Measurements from ENCODE around the gene CALY.

The CALY gene

DNA sequence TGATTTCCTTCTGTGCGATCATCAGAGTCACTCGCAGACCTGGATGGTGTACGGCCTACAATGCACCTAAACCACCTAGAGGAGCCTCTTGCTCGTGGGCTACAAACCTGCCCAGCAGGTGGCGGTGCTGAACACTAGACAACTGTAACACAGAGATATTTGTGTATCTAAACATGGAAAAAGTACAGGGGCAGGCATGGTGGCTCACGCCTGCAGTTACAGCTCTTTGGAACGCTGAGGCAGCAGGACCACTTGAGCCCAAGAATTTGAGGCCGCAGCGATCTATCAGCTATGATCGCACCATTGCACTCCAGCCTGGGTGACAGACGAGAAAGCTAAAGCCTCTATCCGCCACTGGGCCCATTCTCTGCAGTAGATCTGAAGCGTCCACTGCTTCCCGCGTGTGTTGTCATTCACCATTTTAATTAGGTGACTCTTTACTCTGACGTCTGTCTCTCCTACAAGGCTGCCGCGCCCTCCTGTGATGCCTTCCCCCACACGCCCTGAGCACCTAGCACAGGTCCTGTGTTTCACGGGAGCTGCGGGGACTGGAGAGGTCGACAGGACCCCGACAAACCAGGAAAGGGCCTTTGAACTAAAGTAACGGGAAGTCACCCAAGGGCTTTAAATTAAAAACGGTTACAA, 28.8 kb downstream of the CALY start:
- Histone ChIP-seq H3K79me2 (ENCODE audit: insufficient read depth, low read length) (peaks cover 54% of the 10 kb centered on the region), H3K4me3 (ENCODE audit: low read length, poor library complexity, severe bottlenecking) (peak overlapping the region; percentile 96), H3K36me3 (ENCODE audit: insufficient read depth, low read length) (no peaks in the 10 kb centered on the region), H3F3A (ENCODE audit: low read depth) (no peaks in the 10 kb centered on the region; the same call in 1 of the 2 replicates), H3K4me2 (ENCODE audit: low read depth, low read length, poor library complexity, severe bottlenecking) (peak overlapping the region; percentile 91), H3K9me3 (ENCODE audit: insufficient read depth, low read depth, low read length) (no peaks in the 10 kb centered on the region), H4K20me1 (ENCODE audit: insufficient read depth, low read length, poor library complexity, severe bottlenecking) (peaks cover 11% of the 10 kb centered on the region), H3K4me1 (ENCODE audit: insufficient read depth, low read length, poor library complexity, severe bottlenecking) (peaks cover 17% of the 10 kb centered on the region), H3K9me2 (replicated peaks; ENCODE audit: low read depth, low read length) (no peaks in the 10 kb centered on the region), H3K9ac (ENCODE audit: low read depth, low read length, poor library complexity, severe bottlenecking) (peak overlapping the region; percentile 82), H2AFZ (ENCODE audit: low read length) (peak overlapping the region; percentile 78), H3K27me3 (ENCODE audit: insufficient read depth, low read length, poor library complexity, severe bottlenecking) (no peaks in the 10 kb centered on the region)
- TF ChIP-seq, protein P1, sequence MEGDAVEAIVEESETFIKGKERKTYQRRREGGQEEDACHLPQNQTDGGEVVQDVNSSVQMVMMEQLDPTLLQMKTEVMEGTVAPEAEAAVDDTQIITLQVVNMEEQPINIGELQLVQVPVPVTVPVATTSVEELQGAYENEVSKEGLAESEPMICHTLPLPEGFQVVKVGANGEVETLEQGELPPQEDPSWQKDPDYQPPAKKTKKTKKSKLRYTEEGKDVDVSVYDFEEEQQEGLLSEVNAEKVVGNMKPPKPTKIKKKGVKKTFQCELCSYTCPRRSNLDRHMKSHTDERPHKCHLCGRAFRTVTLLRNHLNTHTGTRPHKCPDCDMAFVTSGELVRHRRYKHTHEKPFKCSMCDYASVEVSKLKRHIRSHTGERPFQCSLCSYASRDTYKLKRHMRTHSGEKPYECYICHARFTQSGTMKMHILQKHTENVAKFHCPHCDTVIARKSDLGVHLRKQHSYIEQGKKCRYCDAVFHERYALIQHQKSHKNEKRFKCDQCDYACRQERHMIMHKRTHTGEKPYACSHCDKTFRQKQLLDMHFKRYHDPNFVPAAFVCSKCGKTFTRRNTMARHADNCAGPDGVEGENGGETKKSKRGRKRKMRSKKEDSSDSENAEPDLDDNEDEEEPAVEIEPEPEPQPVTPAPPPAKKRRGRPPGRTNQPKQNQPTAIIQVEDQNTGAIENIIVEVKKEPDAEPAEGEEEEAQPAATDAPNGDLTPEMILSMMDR (conservative IDR thresholded peaks at IDR 0.05; ENCODE audit: low read length), result peak; percentile 80
- TF ChIP-seq EZH2phosphoT487 (IDR thresholded peaks at IDR 0.05; ENCODE audit: borderline replicate concordance), result no peak

DNA sequence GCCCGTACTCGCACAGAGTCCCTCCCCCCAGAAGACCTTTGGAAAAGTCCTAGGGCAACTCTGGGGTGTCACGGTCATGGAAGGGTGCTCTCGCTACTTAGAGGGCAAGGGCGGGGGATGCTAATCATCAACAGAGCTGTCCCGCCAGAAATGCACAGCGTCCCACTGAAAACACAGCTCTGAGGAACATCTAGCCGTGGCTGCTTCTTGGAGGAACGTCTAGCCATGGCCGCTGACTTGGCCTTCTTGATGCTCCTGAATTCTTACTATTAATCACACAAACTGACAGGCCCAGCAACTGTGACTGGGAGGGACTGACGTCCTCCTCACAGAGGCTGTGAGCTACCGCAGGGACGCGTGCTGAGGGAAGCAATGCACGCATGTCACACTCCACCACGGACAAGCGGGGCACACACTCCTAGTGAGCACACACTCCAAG, 29.7 kb downstream of the CALY start:
- TF ChIP-seq, protein P1 (conservative IDR thresholded peaks at IDR 0.05; ENCODE audit: low read length), result no peak
- no peak for TF ChIP-seq EZH2phosphoT487 (IDR thresholded peaks at IDR 0.05; ENCODE audit: borderline replicate concordance)
- Histone ChIP-seq H3K79me2 (ENCODE audit: insufficient read depth, low read length) (peaks cover 60% of the 10 kb centered on the region), H3K4me1 (ENCODE audit: insufficient read depth, low read length, poor library complexity, severe bottlenecking) (peaks cover 17% of the 10 kb centered on the region), H3K9me3 (ENCODE audit: insufficient read depth, low read depth, low read length) (no peaks in the 10 kb centered on the region), H3K9ac (ENCODE audit: low read depth, low read length, poor library complexity, severe bottlenecking) (peak overlapping the region; percentile 82), H4K20me1 (ENCODE audit: insufficient read depth, low read length, poor library complexity, severe bottlenecking) (peaks cover 11% of the 10 kb centered on the region), H3K4me3 (ENCODE audit: low read length, poor library complexity, severe bottlenecking) (peak overlapping the region; percentile 96), H3K36me3 (ENCODE audit: insufficient read depth, low read length) (no peaks in the 10 kb centered on the region; the same call in 1 of the 2 replicates), H3F3A (ENCODE audit: low read depth) (no peaks in the 10 kb centered on the region; the same call in 1 of the 2 replicates), H3K27me3 (ENCODE audit: insufficient read depth, low read length, poor library complexity, severe bottlenecking) (no peaks in the 10 kb centered on the region), H3K9me2 (replicated peaks; ENCODE audit: low read depth, low read length) (no peaks in the 10 kb centered on the region), H2AFZ (ENCODE audit: low read length) (no peak overlapping the region), H3K4me2 (ENCODE audit: low read depth, low read length, poor library complexity, severe bottlenecking) (peak overlapping the region; percentile 91)

DNA sequence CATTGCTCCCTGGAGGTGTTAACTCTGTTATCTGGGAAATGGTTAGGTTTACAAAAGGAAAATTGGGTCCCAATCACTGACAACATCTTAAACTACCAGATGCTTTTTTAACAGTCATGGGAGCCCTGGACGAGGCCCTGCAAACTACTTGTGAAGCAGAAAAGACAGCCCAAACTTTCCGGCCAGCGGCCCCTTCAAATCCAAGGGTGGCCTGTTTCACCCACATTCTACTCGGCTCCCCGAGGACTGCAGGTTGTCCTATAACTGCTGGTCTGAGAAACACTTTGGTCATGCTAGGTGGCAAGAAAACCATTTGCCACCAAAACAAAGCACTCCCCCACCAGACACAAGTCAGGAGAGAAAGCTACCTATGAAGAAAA, 30.6 kb downstream of the CALY start:
- Histone ChIP-seq H3K4me3 (ENCODE audit: low read length, poor library complexity, severe bottlenecking) (no peak overlapping the region), H2AFZ (ENCODE audit: low read length) (no peak overlapping the region), H3K9ac (ENCODE audit: low read depth, low read length, poor library complexity, severe bottlenecking) (no peak overlapping the region), H3K4me2 (ENCODE audit: low read depth, low read length, poor library complexity, severe bottlenecking) (peak overlapping the region; percentile 38), H4K20me1 (ENCODE audit: insufficient read depth, low read length, poor library complexity, severe bottlenecking) (peaks cover 11% of the 10 kb centered on the region), H3K9me2 (replicated peaks; ENCODE audit: low read depth, low read length) (no peaks in the 10 kb centered on the region), H3K36me3 (ENCODE audit: insufficient read depth, low read length) (no peaks in the 10 kb centered on the region; the same call in 1 of the 2 replicates), H3F3A (ENCODE audit: low read depth) (no peaks in the 10 kb centered on the region), H3K79me2 (ENCODE audit: insufficient read depth, low read length) (peaks cover 60% of the 10 kb centered on the region), H3K27me3 (ENCODE audit: insufficient read depth, low read length, poor library complexity, severe bottlenecking) (no peaks in the 10 kb centered on the region), H3K9me3 (ENCODE audit: insufficient read depth, low read depth, low read length) (no peaks in the 10 kb centered on the region), H3K4me1 (ENCODE audit: insufficient read depth, low read length, poor library complexity, severe bottlenecking) (peaks cover 17% of the 10 kb centered on the region)
- TF ChIP-seq, protein P1 (conservative IDR thresholded peaks at IDR 0.05; ENCODE audit: low read length), result no peak
- no peak for TF ChIP-seq EZH2phosphoT487 (IDR thresholded peaks at IDR 0.05; ENCODE audit: borderline replicate concordance)

All from Loucy (cell line).